HCT116 (cell line): Measurements from ENCODE around the gene GTF2H1. TPM values are rescaled to one million over a fixed set of nuclear protein-coding genes. Genes with fewer than 3 reads are reported as not detected.

ENCODE experiments used
- ATAC-seq: fragments of 200-7000 bp; cut with Tn5 transposase; 2 replicates; pipeline ENCODE4 v1.9.1; 2020; ENCODE audit warnings: mild to moderate bottlenecking, moderate library complexity
- BruUV-seq: library from RNA; stranded (reverse); fragments of 400-500 nt; replicated peaks from 2 replicates; lab custom pipeline; 2021; lab: Mats Ljungman, UMichigan
- CTCF ChIA-PET: fragments of 300-600 bp; sonication (Branson Sonifier 250); formaldehyde crosslinking; loops from one replicate; lab custom pipeline; 2021; ENCODE audit warnings: antibody characterized with exemption; lab: Charles Lee
- POLR2A ChIA-PET: fragments of 300-600, 350-600 bp; sonication (Branson Sonifier 250); formaldehyde crosslinking; loops from one replicate; lab custom pipeline; 2021; ENCODE audit warnings: antibody characterized with exemption; lab: Charles Lee
- RAD21 ChIA-PET, 2 experiments: fragments of 300-600 bp; sonication (Branson Sonifier 250); formaldehyde crosslinking; loops; one replicate each; lab custom pipeline; 2023; ENCODE audit warnings: low total read pairs in 2 of 2; ENCODE audit not compliant: uncharacterized antibody in 2 of 2, unreplicated experiment in 2 of 2, low non-redundant PET in 1 of 2; lab: Charles Lee
- DNase-seq: peaks from one replicate; pipeline ENCODE4 v3.0.0-alpha.2; 2010; ENCODE audit warnings: low read depth, low spot score
- H2AFZ ChIP-seq: fragments of 200-600 bp; shearing (Covaris generic), sonication (generic); 2 replicates; pipeline ENCODE4 v1.6.1; 2017; ENCODE audit warnings: low read depth, mixed run types, mixed read lengths, antibody characterized with exemption, low read length; ENCODE audit not compliant: poor library complexity, severe bottlenecking
- H3K27ac ChIP-seq: 2 replicates; pipeline ENCODE4 v1.5.1; 2012; ENCODE audit warnings: low read depth, low read length
- H3K27me3 ChIP-seq: fragments of 200-600 bp; sonication (generic); 2 replicates; pipeline ENCODE4 v1.6.1; 2016; ENCODE audit warnings: mixed run types, low read length, mixed read lengths; ENCODE audit not compliant: insufficient read depth
- H3K36me3 ChIP-seq, 2 experiments: fragments of 200-500 bp in 1 of 2; fragments of 200-600 bp in 1 of 2; sonication (Bioruptor generic) in 1 of 2; sonication (generic) in 1 of 2; 2 replicates each; pipeline versions ENCODE4 v1.5.1 to v1.6.1; 2014 to 2016; ENCODE audit warnings: low read length in 2 of 2, inconsistent platforms in 1 of 2, mixed read lengths in 1 of 2, mixed run types in 1 of 2; ENCODE audit not compliant: insufficient read depth in 2 of 2, control insufficient read depth in 1 of 2
- H3K4me1 ChIP-seq, 2 experiments: fragments of 200-600 bp in 1 of 2; sonication (generic) in 1 of 2; 2 replicates each; pipeline versions ENCODE4 v1.5.1 to v1.6.1; 2012 to 2017; ENCODE audit warnings: low read length in 2 of 2, inconsistent platforms in 1 of 2, mild to moderate bottlenecking in 1 of 2, mixed read lengths in 1 of 2, mixed run types in 1 of 2, moderate library complexity in 1 of 2; ENCODE audit not compliant: insufficient read depth in 2 of 2, control insufficient read depth in 1 of 2
- H3K4me2 ChIP-seq: fragments of 200-600 bp; sonication (generic); 2 replicates; pipeline ENCODE4 v1.6.1; 2017; ENCODE audit warnings: mixed run types, low read length, mixed read lengths
- H3K4me3 ChIP-seq, 2 experiments: fragments of 200-600 bp in 1 of 2; sonication (generic) in 1 of 2; replicated peaks in 1 of 2; 2 replicates each; pipeline ENCODE4 v1.5.1; 2011 to 2016; ENCODE audit warnings: low read length in 2 of 2, control low read depth in 1 of 2, low read depth in 1 of 2, mild to moderate bottlenecking in 1 of 2, mixed read lengths in 1 of 2, mixed run types in 1 of 2
- H3K79me2 ChIP-seq: fragments of 200-600 bp; sonication (generic); 2 replicates; pipeline ENCODE4 v1.6.1; 2017; ENCODE audit warnings: mild to moderate bottlenecking, mixed run types, low read length, moderate library complexity, mixed read lengths; ENCODE audit not compliant: insufficient read depth
- H3K9ac ChIP-seq: fragments of 200-600 bp; sonication (generic); 2 replicates; pipeline ENCODE4 v1.6.1; 2016; ENCODE audit warnings: low read length, mixed read lengths
- H3K9me2 ChIP-seq: fragments of 200-600 bp; sonication (generic), shearing (Covaris generic); 2 replicates; pipeline ENCODE4 v1.6.1; 2017; ENCODE audit warnings: mixed run types, mild to moderate bottlenecking, moderate library complexity; ENCODE audit not compliant: insufficient read depth
- H3K9me3 ChIP-seq, 2 experiments: fragments of 200-500 bp in 1 of 2; fragments of 200-600 bp in 1 of 2; sonication (Bioruptor generic) in 1 of 2; sonication (generic) in 1 of 2; 2 replicates each; pipeline ENCODE4 v1.6.1; 2014 to 2017; ENCODE audit warnings: low read length in 2 of 2, mixed read lengths in 2 of 2, inconsistent platforms in 1 of 2, low read depth in 1 of 2, mild to moderate bottlenecking in 1 of 2, mixed run types in 1 of 2, moderate library complexity in 1 of 2; ENCODE audit not compliant: control insufficient read depth in 1 of 2, insufficient read depth in 1 of 2
- H4K20me1 ChIP-seq: fragments of 200-600 bp; sonication (generic), shearing (Covaris generic); 2 replicates; pipeline ENCODE4 v1.6.1; 2017; ENCODE audit warnings: mixed run types, mild to moderate bottlenecking, moderate library complexity; ENCODE audit not compliant: insufficient read depth
- CEBPB ChIP-seq: IDR thresholded peaks from 2 replicates; pipeline ENCODE4 v1.6.1; 2012; ENCODE audit warnings: low read depth
- EGR1 ChIP-seq: IDR thresholded peaks from 2 replicates; pipeline ENCODE4 v1.6.1; 2012; ENCODE audit warnings: low read depth
- ELF1 ChIP-seq: IDR thresholded peaks from 2 replicates; pipeline ENCODE4 v1.6.1; 2012; ENCODE audit warnings: low read depth, borderline replicate concordance
- EZH2 ChIP-seq: fragments of 200-600 bp; sonication (generic); IDR thresholded peaks from 2 replicates; pipeline ENCODE4 v1.6.1; 2017; ENCODE audit warnings: antibody characterized with exemption, mixed run types
- FOSL1 ChIP-seq: IDR thresholded peaks from 2 replicates; pipeline ENCODE4 v1.6.1; 2012; ENCODE audit warnings: low read depth
- JUND ChIP-seq: IDR thresholded peaks from 2 replicates; pipeline ENCODE4 v1.6.1; 2012
- POLR2A ChIP-seq: IDR thresholded peaks from 2 replicates; pipeline ENCODE4 v1.7.0; 2011; ENCODE audit warnings: borderline replicate concordance; ENCODE audit not compliant: insufficient read depth, insufficient read length; ENCODE audit errors: extremely low read depth
- POLR2AphosphoS5 ChIP-seq: IDR thresholded peaks from 2 replicates; pipeline ENCODE4 v1.6.1; 2011; ENCODE audit warnings: mild to moderate bottlenecking, low read depth, low read length, moderate library complexity
- SIN3A ChIP-seq: IDR thresholded peaks from 2 replicates; pipeline ENCODE4 v1.6.1; 2012; ENCODE audit warnings: low read depth
- SP1 ChIP-seq: IDR thresholded peaks from 2 replicates; pipeline ENCODE4 v1.6.1; 2012; ENCODE audit warnings: low read depth
- SRF ChIP-seq: IDR thresholded peaks from 2 replicates; pipeline ENCODE4 v1.6.1; 2012; ENCODE audit warnings: low read depth
- TCF7L2 ChIP-seq: IDR thresholded peaks from 2 replicates; pipeline ENCODE4 v1.7.0; 2011; ENCODE audit warnings: borderline replicate concordance, inconsistent platforms; ENCODE audit not compliant: insufficient read depth, insufficient read length; ENCODE audit errors: extremely low read depth
- YY1 ChIP-seq: IDR thresholded peaks from 2 replicates; pipeline ENCODE4 v1.6.1; 2011; ENCODE audit warnings: low read length, low read depth, moderate library complexity, mild to moderate bottlenecking; ENCODE audit not compliant: insufficient replicate concordance; ENCODE audit errors: extremely low read depth
- ZFX ChIP-seq: fragments of 450-650 bp; IDR thresholded peaks from 2 replicates; pipeline ENCODE4 v1.6.1; 2017
- ZNF274 ChIP-seq: fragments of 200-500 bp; sonication (Bioruptor generic); IDR thresholded peaks from 2 replicates; pipeline ENCODE4 v1.6.1; 2014; ENCODE audit warnings: mild to moderate bottlenecking, low read depth, low read length, inconsistent platforms
- intact Hi-C: fragments of 100-400 bp; cut with micrococcal nuclease; formaldehyde crosslinking; loops from 2 replicates; pipeline ENCODE4 v1.10.0; 2022
- total RNA-seq: library from RNA; stranded (reverse); gene quantifications from one replicate; pipeline ENCODE4 v1.2.1, GENCODE V29; 2021; ENCODE audit not compliant: unreplicated experiment
- TF ChIP-seq, protein P1 (sequence below): IDR thresholded peaks from 2 replicates; pipeline ENCODE4 v1.6.1; 2011; ENCODE audit warnings: mild to moderate bottlenecking, low read length, moderate library complexity; ENCODE audit not compliant: insufficient replicate concordance; ENCODE audit errors: extremely low read depth
- TF ChIP-seq, protein P2 (sequence below): IDR thresholded peaks from 2 replicates; pipeline ENCODE4 v1.6.1; 2012
- TF ChIP-seq, protein P3 (sequence below): IDR thresholded peaks from 2 replicates; pipeline ENCODE4 v1.6.1; 2012; ENCODE audit warnings: low read depth
- TF ChIP-seq, protein P4 (sequence below): IDR thresholded peaks from 2 replicates; pipeline ENCODE4 v1.6.1; 2012
- TF ChIP-seq, protein P5 (sequence below), 3 experiments: fragments of 200-600 bp in 1 of 3; sonication (generic) in 1 of 3; IDR thresholded peaks in 2 of 3; conservative IDR thresholded peaks in 1 of 3; 2 replicates each; pipeline ENCODE4 v1.5.1; 2012 to 2017; ENCODE audit warnings: low read depth in 2 of 3, low read length in 2 of 3, antibody characterized with exemption in 1 of 3, borderline replicate concordance in 1 of 3, control low read depth in 1 of 3, mild to moderate bottlenecking in 1 of 3, mixed read lengths in 1 of 3, mixed run types in 1 of 3, moderate library complexity in 1 of 3; ENCODE audit not compliant: insufficient read depth in 1 of 3

Gene GTF2H1
- total RNA-seq, 1 experiment from 2014 or later = 37.3 TPM

DNA sequence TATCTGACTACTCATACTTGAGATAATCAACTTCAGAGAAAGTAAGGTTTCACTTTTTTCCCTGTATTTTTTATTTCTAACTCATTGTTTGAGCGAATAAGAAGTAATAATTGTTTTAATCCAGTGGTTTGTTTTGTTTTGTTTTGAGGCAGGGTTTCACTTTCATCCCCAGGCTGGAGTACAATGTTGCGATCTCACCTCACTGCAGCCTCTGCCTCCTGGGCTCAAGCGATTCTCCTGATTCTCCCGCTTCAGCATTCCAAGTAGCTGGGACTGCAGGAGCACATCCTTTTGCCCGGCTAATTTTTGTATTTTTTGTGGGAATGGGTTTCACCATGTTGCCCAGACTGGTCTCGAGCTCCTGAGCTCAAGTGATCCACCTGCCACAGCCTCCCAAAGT, 8.6 kb downstream of the GTF2H1 start:
- H3K79me2 ChIP-seq = peaks cover 81% of the 10 kb centered on the region
- CTCF ChIA-PET = no interaction called here

More for the DNA sequence above, 8.6 kb downstream of the GTF2H1 start:
- intact Hi-C loops = no loop called here
- DNase-seq (no peak), ATAC-seq (no peak)
- H3K9ac ChIP-seq = no peak overlapping the region
- H3K9me2 ChIP-seq = no peaks in the 10 kb centered on the region
- no peak overlapping the region for H3K4me3 ChIP-seq
- H3K36me3 ChIP-seq = peaks cover 29 to 32% of the 10 kb centered on the region in 2 experiments
- BruUV-seq = no TSS peak
- no peaks in the 10 kb centered on the region for H3K27me3 ChIP-seq
- H3K27ac ChIP-seq = no peak overlapping the region
- no peak overlapping the region for H3K4me2 ChIP-seq
- POLR2A ChIA-PET = interaction anchor here (0.6 kb wide), 1 partner anchor 52 kb away, joined by 3 read pairs; no protein-coding TSS in a partner anchor
- no peak overlapping the region for H2AFZ ChIP-seq
- no peaks in the 10 kb centered on the region for H3K9me3 ChIP-seq
- H3K4me1 ChIP-seq = peaks cover 0 to 7% of the 10 kb centered on the region in 2 experiments; a peak in 1 of 4 replicates
- RAD21 ChIA-PET = no interaction called here
- TF ChIP-seq FOSL1 (no peak), POLR2AphosphoS5 (no peak), SP1 (no peak), TCF7L2 (no peak), YY1 (no peak), EGR1 (no peak), SIN3A (no peak), EZH2 (no peak), ZNF274 (no peak), ZFX (no peak), JUND (no peak), CEBPB (no peak), SRF (no peak), ELF1 (no peak), POLR2A (no peak)
- TF ChIP-seq, protein P1, sequence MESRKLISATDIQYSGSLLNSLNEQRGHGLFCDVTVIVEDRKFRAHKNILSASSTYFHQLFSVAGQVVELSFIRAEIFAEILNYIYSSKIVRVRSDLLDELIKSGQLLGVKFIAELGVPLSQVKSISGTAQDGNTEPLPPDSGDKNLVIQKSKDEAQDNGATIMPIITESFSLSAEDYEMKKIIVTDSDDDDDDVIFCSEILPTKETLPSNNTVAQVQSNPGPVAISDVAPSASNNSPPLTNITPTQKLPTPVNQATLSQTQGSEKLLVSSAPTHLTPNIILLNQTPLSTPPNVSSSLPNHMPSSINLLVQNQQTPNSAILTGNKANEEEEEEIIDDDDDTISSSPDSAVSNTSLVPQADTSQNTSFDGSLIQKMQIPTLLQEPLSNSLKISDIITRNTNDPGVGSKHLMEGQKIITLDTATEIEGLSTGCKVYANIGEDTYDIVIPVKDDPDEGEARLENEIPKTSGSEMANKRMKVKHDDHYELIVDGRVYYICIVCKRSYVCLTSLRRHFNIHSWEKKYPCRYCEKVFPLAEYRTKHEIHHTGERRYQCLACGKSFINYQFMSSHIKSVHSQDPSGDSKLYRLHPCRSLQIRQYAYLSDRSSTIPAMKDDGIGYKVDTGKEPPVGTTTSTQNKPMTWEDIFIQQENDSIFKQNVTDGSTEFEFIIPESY = no peak
- TF ChIP-seq, protein P2, sequence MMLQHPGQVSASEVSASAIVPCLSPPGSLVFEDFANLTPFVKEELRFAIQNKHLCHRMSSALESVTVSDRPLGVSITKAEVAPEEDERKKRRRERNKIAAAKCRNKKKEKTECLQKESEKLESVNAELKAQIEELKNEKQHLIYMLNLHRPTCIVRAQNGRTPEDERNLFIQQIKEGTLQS = no peak
- TF ChIP-seq, protein P3, sequence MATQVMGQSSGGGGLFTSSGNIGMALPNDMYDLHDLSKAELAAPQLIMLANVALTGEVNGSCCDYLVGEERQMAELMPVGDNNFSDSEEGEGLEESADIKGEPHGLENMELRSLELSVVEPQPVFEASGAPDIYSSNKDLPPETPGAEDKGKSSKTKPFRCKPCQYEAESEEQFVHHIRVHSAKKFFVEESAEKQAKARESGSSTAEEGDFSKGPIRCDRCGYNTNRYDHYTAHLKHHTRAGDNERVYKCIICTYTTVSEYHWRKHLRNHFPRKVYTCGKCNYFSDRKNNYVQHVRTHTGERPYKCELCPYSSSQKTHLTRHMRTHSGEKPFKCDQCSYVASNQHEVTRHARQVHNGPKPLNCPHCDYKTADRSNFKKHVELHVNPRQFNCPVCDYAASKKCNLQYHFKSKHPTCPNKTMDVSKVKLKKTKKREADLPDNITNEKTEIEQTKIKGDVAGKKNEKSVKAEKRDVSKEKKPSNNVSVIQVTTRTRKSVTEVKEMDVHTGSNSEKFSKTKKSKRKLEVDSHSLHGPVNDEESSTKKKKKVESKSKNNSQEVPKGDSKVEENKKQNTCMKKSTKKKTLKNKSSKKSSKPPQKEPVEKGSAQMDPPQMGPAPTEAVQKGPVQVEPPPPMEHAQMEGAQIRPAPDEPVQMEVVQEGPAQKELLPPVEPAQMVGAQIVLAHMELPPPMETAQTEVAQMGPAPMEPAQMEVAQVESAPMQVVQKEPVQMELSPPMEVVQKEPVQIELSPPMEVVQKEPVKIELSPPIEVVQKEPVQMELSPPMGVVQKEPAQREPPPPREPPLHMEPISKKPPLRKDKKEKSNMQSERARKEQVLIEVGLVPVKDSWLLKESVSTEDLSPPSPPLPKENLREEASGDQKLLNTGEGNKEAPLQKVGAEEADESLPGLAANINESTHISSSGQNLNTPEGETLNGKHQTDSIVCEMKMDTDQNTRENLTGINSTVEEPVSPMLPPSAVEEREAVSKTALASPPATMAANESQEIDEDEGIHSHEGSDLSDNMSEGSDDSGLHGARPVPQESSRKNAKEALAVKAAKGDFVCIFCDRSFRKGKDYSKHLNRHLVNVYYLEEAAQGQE = no peak
- TF ChIP-seq, protein P4, sequence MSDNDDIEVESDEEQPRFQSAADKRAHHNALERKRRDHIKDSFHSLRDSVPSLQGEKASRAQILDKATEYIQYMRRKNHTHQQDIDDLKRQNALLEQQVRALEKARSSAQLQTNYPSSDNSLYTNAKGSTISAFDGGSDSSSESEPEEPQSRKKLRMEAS = no peak
- TF ChIP-seq, protein P5, sequence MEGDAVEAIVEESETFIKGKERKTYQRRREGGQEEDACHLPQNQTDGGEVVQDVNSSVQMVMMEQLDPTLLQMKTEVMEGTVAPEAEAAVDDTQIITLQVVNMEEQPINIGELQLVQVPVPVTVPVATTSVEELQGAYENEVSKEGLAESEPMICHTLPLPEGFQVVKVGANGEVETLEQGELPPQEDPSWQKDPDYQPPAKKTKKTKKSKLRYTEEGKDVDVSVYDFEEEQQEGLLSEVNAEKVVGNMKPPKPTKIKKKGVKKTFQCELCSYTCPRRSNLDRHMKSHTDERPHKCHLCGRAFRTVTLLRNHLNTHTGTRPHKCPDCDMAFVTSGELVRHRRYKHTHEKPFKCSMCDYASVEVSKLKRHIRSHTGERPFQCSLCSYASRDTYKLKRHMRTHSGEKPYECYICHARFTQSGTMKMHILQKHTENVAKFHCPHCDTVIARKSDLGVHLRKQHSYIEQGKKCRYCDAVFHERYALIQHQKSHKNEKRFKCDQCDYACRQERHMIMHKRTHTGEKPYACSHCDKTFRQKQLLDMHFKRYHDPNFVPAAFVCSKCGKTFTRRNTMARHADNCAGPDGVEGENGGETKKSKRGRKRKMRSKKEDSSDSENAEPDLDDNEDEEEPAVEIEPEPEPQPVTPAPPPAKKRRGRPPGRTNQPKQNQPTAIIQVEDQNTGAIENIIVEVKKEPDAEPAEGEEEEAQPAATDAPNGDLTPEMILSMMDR (IDR thresholded peaks at IDR 0.05 in 2 of 3, conservative IDR thresholded peaks at IDR 0.05 in 1 of 3; ENCODE audit: borderline replicate concordance in 1 of 3, insufficient read depth in 1 of 3, low read depth in 2 of 3, low read length in 2 of 3) = no peak
- TF ChIP-seq, all 23 proteins: peak for 0
- no peaks in the 10 kb centered on the region for H4K20me1 ChIP-seq
